Naive thymus-derived CD4-positive, alpha-beta T cell (primary cell): ENCODE measurements around the gene NANOS3. TPM values are rescaled to one million over a fixed set of nuclear protein-coding genes. Genes with fewer than 3 reads are reported as not detected.

Source experiments
- ATAC-seq: fragments of 150-1000 bp; cut with Tn5 transposase; 2 replicates; pipeline ENCODE4 v1.10.0; 2021; ENCODE audit warnings: mild to moderate bottlenecking, moderate library complexity
- CTCF ChIA-PET: fragments of 350-600 bp; sonication (Branson Sonifier 250); formaldehyde crosslinking; loops from one replicate; lab custom pipeline; 2021; ENCODE audit warnings: antibody characterized with exemption; lab: Charles Lee
- POLR2A ChIA-PET: fragments of 350-600 bp; sonication (Branson Sonifier 250); formaldehyde crosslinking; loops from one replicate; lab custom pipeline; 2021; ENCODE audit warnings: antibody characterized with exemption, inconsistent platforms; lab: Charles Lee
- DNase-seq, 9 donors: peaks; one replicate each; pipeline versions ENCODE4 v3.0.0 to v3.0.0-alpha.2; 2020 to 2022; ENCODE audit warnings: mixed read lengths in 1 of 9
- H3K27ac ChIP-seq: one replicate; pipeline ENCODE4 v1.7.0; 2013; ENCODE audit warnings: mild to moderate bottlenecking, low read depth, low read length, moderate library complexity
- H3K27me3 ChIP-seq, 2 donors: one replicate each; pipeline ENCODE4 v1.7.0; 2013; ENCODE audit warnings: low read length in 2 of 2, mild to moderate bottlenecking in 2 of 2, moderate library complexity in 2 of 2; ENCODE audit not compliant: control insufficient read depth in 2 of 2, insufficient read depth in 2 of 2
- H3K36me3 ChIP-seq, 3 experiments: 1 replicate in 2 of 3; 2 replicates in 1 of 3; pipeline ENCODE4 v1.7.0; 2013; ENCODE audit warnings: low read length in 3 of 3, mild to moderate bottlenecking in 3 of 3, moderate library complexity in 1 of 3; ENCODE audit not compliant: insufficient read depth in 3 of 3, control insufficient read depth in 2 of 3
- H3K4me1 ChIP-seq, 2 donors: one replicate each; pipeline ENCODE4 v1.7.0; 2013; ENCODE audit warnings: low read length in 2 of 2, mild to moderate bottlenecking in 2 of 2, moderate library complexity in 1 of 2; ENCODE audit not compliant: control insufficient read depth in 2 of 2, insufficient read depth in 2 of 2
- H3K4me3 ChIP-seq: 2 replicates; pipeline ENCODE4 v1.7.0; 2013; ENCODE audit warnings: mild to moderate bottlenecking, low read length
- H3K9me3 ChIP-seq, 3 experiments: 1 replicate in 2 of 3; 2 replicates in 1 of 3; pipeline ENCODE4 v1.7.0; 2013; ENCODE audit warnings: low read length in 3 of 3; ENCODE audit not compliant: control insufficient read depth in 2 of 3
- H3K27ac Mint-ChIP-seq, 9 donors: one replicate each; pipeline ENCODE4 v1.8.0; 2020 to 2022; ENCODE audit warnings: mixed read lengths in 9 of 9, mild to moderate bottlenecking in 8 of 9, moderate library complexity in 5 of 9, inconsistent platforms in 2 of 9
- H3K27me3 Mint-ChIP-seq, 5 donors: one replicate each; pipeline ENCODE4 v1.8.0; 2021 to 2022; ENCODE audit warnings: mixed read lengths in 5 of 5, mild to moderate bottlenecking in 1 of 5
- H3K36me3 Mint-ChIP-seq, 5 donors: one replicate each; pipeline ENCODE4 v1.8.0; 2020 to 2022; ENCODE audit warnings: mixed read lengths in 5 of 5, mild to moderate bottlenecking in 3 of 5, inconsistent platforms in 1 of 5
- H3K4me1 Mint-ChIP-seq, 7 donors: one replicate each; pipeline ENCODE4 v1.8.0; 2020 to 2022; ENCODE audit warnings: mixed read lengths in 7 of 7, mild to moderate bottlenecking in 3 of 7, inconsistent platforms in 1 of 7
- H3K4me3 Mint-ChIP-seq, 10 donors: one replicate each; pipeline ENCODE4 v1.8.0; 2020 to 2022; ENCODE audit warnings: mild to moderate bottlenecking in 10 of 10, mixed read lengths in 10 of 10, moderate library complexity in 6 of 10, inconsistent platforms in 2 of 10
- H3K9me3 Mint-ChIP-seq, 11 donors: one replicate each; pipeline ENCODE4 v1.8.0; 2020 to 2022; ENCODE audit warnings: mixed read lengths in 11 of 11, mild to moderate bottlenecking in 4 of 11, inconsistent platforms in 1 of 11, moderate library complexity in 1 of 11
- intact Hi-C, 2 donors: fragments of 100-400 bp; cut with micrococcal nuclease; formaldehyde crosslinking; loops; one replicate each; pipeline ENCODE4 v1.15.1; 2023
- polyA plus RNA-seq, 2 donors: library from polyadenylated mRNA; unstranded; fragments of 300-500 nt; fragmentation: Illumina TruSeq; gene quantifications; one replicate each; pipeline ENCODE4 v1.2.3, GENCODE V29; 2021
- total RNA-seq, 6 experiments: library from RNA in 5 of 6; stranded (reverse) in 5 of 6; gene quantifications; 1 replicate in 5 of 6; 2 replicates in 1 of 6; pipeline ENCODE4 v1.2.3 and lab custom pipeline; 2021 to 2026

Gene NANOS3
- total and polyA plus RNA-seq, 7 experiments from 2014 or later = 1.3 to 3.4 TPM; not detected in 5

- Mint-ChIP-seq H3K4me3 (peak overlapping the region; percentile 76 to 96 (median 86)), H3K4me1 (peaks cover 11 to 78% (median 55%) of the 10 kb centered on the region in 7 donors), H3K36me3 (peaks cover 0 to 19% (median 0%) of the 10 kb centered on the region in 5 donors), H3K27ac (peak overlapping the region; percentile 90 to 98 (median 94)), H3K9me3 (no peaks in the 10 kb centered on the region), H3K27me3 (no peaks in the 10 kb centered on the region)
- no peaks in the 10 kb centered on the region for H3K9me3 ChIP-seq
- ChIA-PET POLR2A (interaction anchor here (0.7 to 1.8 kb wide), 7 partner anchors 8 to 51 kb away, joined by 3 to 10 read pairs (median 4); partner anchors contain the start of gene ZSWIM4), CTCF (interaction anchor here (0.9 to 1.6 kb wide), 4 partner anchors 20 to 57 kb away, joined by 3 to 9 read pairs (median 7); no protein-coding TSS in a partner anchor)
- intact Hi-C loops = loop anchor here (1.0 kb wide), 3 partner anchors 8 to 44 kb away; partner anchors contain the start of gene ZSWIM4 (in 1 of the 2)
- H3K4me3 ChIP-seq = peak overlapping the region; percentile 50
- peak; percentile 21 for ATAC-seq
- H3K27me3 ChIP-seq = no peaks in the 10 kb centered on the region
- DNase-seq = peak; percentile 53 to 90 (median 59)
- peak overlapping the region; percentile 91 for H3K27ac ChIP-seq
- no peaks in the 10 kb centered on the region for H3K36me3 ChIP-seq
- H3K4me1 ChIP-seq = peaks cover 67 to 76% of the 10 kb centered on the region in 2 donors
Measured at GRCh38 chr19:13839130-13839937, 37.6 kb upstream of the NANOS3 start.

- Mint-ChIP-seq H3K4me3 (peak overlapping the region; percentile 2 to 96 (median 88)), H3K36me3 (peaks cover 0 to 17% (median 0%) of the 10 kb centered on the region in 5 donors), H3K27ac (peak overlapping the region; percentile 93 to 98 (median 95)), H3K27me3 (no peaks in the 10 kb centered on the region), H3K9me3 (no peaks in the 10 kb centered on the region), H3K4me1 (peaks cover 15 to 80% (median 58%) of the 10 kb centered on the region in 7 donors)
- ATAC-seq (peak; percentile 9), DNase-seq (peak in 1 of 9 donors; percentile 63)
- intact Hi-C loops = loop anchor here (1.0 to 10.0 kb wide), 4 partner anchors 7 to 685 kb away; partner anchors contain the start of genes TECR (in 1 of the 2) and ZSWIM4 (in 1 of the 2)
- Histone ChIP-seq H3K27ac (peak overlapping the region; percentile 91), H3K27me3 (no peaks in the 10 kb centered on the region), H3K4me3 (peak overlapping the region; percentile 50), H3K36me3 (no peaks in the 10 kb centered on the region), H3K4me1 (peaks cover 71 to 82% of the 10 kb centered on the region in 2 donors), H3K9me3 (no peaks in the 10 kb centered on the region)
- ChIA-PET POLR2A (interaction anchor here (1.0 to 1.8 kb wide), 4 partner anchors 7 to 50 kb away, joined by 4 to 10 read pairs (median 5); partner anchors contain the start of gene ZSWIM4), CTCF (interaction anchor here (0.6 to 1.6 kb wide), 4 partner anchors 13 to 58 kb away, joined by 3 to 9 read pairs (median 6); no protein-coding TSS in a partner anchor)
Measured at GRCh38 chr19:13839938-13840304, 37.0 kb upstream of the NANOS3 start.

GRCh38 chr19:13840305-13841085 lies 36.4 kb upstream of the NANOS3 start:
- Histone ChIP-seq H3K27ac (peak overlapping the region; percentile 91), H3K36me3 (no peaks in the 10 kb centered on the region), H3K27me3 (no peaks in the 10 kb centered on the region), H3K4me3 (peak overlapping the region; percentile 50), H3K4me1 (peaks cover 74 to 82% of the 10 kb centered on the region in 2 donors), H3K9me3 (no peaks in the 10 kb centered on the region)
- DNase-seq = peak in 3 of 9 donors; percentile 22 to 56 (median 49)
- Mint-ChIP-seq H3K27ac (peak overlapping the region; percentile 93 to 98 (median 95)), H3K4me3 (peak overlapping the region; percentile 82 to 96 (median 91)), H3K27me3 (no peaks in the 10 kb centered on the region), H3K9me3 (no peaks in the 10 kb centered on the region), H3K36me3 (peaks cover 0 to 17% (median 0%) of the 10 kb centered on the region in 5 donors), H3K4me1 (peaks cover 19 to 86% (median 63%) of the 10 kb centered on the region in 7 donors)
- POLR2A ChIA-PET = interaction anchor here (0.9 to 1.8 kb wide), 5 partner anchors 8 to 52 kb away, joined by 4 to 5 read pairs (median 4); no protein-coding TSS in a partner anchor
- intact Hi-C loops = loop anchor here in 1 of 2 donors (10.0 kb wide), 1 partner anchor 684 kb away; the partner anchor contains the start of gene TECR
- CTCF ChIA-PET = interaction anchor here (0.6 kb wide), 1 partner anchor 12 kb away, joined by 6 read pairs; no protein-coding TSS in a partner anchor
- peak; percentile 2 for ATAC-seq

- Histone ChIP-seq H3K9me3 (no peaks in the 10 kb centered on the region), H3K27me3 (no peaks in the 10 kb centered on the region), H3K36me3 (no peaks in the 10 kb centered on the region), H3K4me3 (peak overlapping the region; percentile 50), H3K27ac (peak overlapping the region; percentile 91), H3K4me1 (peaks cover 73 to 82% of the 10 kb centered on the region in 2 donors)
- Mint-ChIP-seq H3K4me3 (peak overlapping the region; percentile 82 to 96 (median 91)), H3K27me3 (no peaks in the 10 kb centered on the region), H3K4me1 (peaks cover 24 to 88% (median 67%) of the 10 kb centered on the region in 7 donors), H3K36me3 (peaks cover 0 to 17% (median 0%) of the 10 kb centered on the region in 5 donors), H3K27ac (peak overlapping the region; percentile 93 to 99 (median 97)), H3K9me3 (peaks cover 0 to under 1% (median 0%) of the 10 kb centered on the region in 11 donors)
- intact Hi-C loops = loop anchor here in 1 of 2 donors (10.0 kb wide), 1 partner anchor 683 kb away; the partner anchor contains the start of gene TECR
- DNase-seq (peak in 3 of 9 donors; percentile 29 to 54 (median 54)), ATAC-seq (no peak)
- POLR2A ChIA-PET = interaction anchor here (0.5 to 1.5 kb wide), 7 partner anchors 8 to 424 kb away, joined by 3 to 6 read pairs (median 4); partner anchors contain the start of gene C19orf53
- CTCF ChIA-PET = no interaction called here
Measured at GRCh38 chr19:13841086-13841961, 35.6 kb upstream of the NANOS3 start.

- peaks cover 24 to 88% (median 68%) of the 10 kb centered on the region in 7 donors for H3K4me1 Mint-ChIP-seq
- H3K27ac Mint-ChIP-seq = peak overlapping the region; percentile 93 to 99 (median 97)
- peaks cover 73 to 80% of the 10 kb centered on the region in 2 donors for H3K4me1 ChIP-seq
- H3K36me3 Mint-ChIP-seq = peaks cover 0 to 17% (median 0%) of the 10 kb centered on the region in 5 donors
- H3K27me3 Mint-ChIP-seq = peaks cover 0 to 3% (median 0%) of the 10 kb centered on the region in 5 donors
- CTCF ChIA-PET = no interaction called here
- peak overlapping the region; percentile 50 for H3K4me3 ChIP-seq
- no peaks in the 10 kb centered on the region for H3K9me3 ChIP-seq
- H3K9me3 Mint-ChIP-seq = peaks cover 0 to 6% (median 0%) of the 10 kb centered on the region in 11 donors
- POLR2A ChIA-PET = interaction anchor here (0.5 to 1.5 kb wide), 5 partner anchors 17 to 424 kb away, joined by 3 to 6 read pairs (median 3); partner anchors contain the start of gene C19orf53
- ATAC-seq = no peak
- peak overlapping the region; percentile 82 to 96 (median 91) for H3K4me3 Mint-ChIP-seq
- H3K36me3 ChIP-seq = no peaks in the 10 kb centered on the region
- DNase-seq = no peak
- no peaks in the 10 kb centered on the region for H3K27me3 ChIP-seq
- peak overlapping the region; percentile 91 for H3K27ac ChIP-seq
- intact Hi-C loops = loop anchor here (1.0 to 10.0 kb wide), 2 partner anchors 9 to 683 kb away; partner anchors contain the start of gene TECR (in 1 of the 2)
Measured at GRCh38 chr19:13841962-13842290, 35.0 kb upstream of the NANOS3 start.
